Small intestine (tissue), 16 donors: ENCODE results near the gene NYAP2. TPM values are rescaled to one million over a fixed set of nuclear protein-coding genes. Genes with fewer than 3 reads are reported as not detected.

Source experiments
- DNase-seq, 2 donors: peaks; one replicate each; pipeline versions ENCODE4 v3.0.0 to v3.0.0-alpha.2; 2013
- FAIRE-seq: peaks from 2 replicates; lab custom pipeline; 2012; peaks lifted over from hg19 to GRCh38; lab: Jason Lieb, UNC
- H3K27ac ChIP-seq, 3 donors: one replicate each; pipeline ENCODE4 v1.5.1; 2013; ENCODE audit warnings: low read length in 2 of 3, mild to moderate bottlenecking in 2 of 3, control low read depth in 1 of 3, inconsistent platforms in 1 of 3, low read depth in 1 of 3, moderate library complexity in 1 of 3
- H3K27me3 ChIP-seq, 3 donors: one replicate each; pipeline ENCODE4 v1.6.1; 2013; ENCODE audit warnings: low read length in 3 of 3, inconsistent platforms in 1 of 3; ENCODE audit not compliant: control insufficient read depth in 3 of 3, insufficient read depth in 3 of 3
- H3K36me3 ChIP-seq, 3 donors: one replicate each; pipeline ENCODE4 v1.6.1; 2013; ENCODE audit warnings: low read length in 3 of 3, inconsistent platforms in 1 of 3, low read depth in 1 of 3, mild to moderate bottlenecking in 1 of 3, moderate library complexity in 1 of 3; ENCODE audit not compliant: control insufficient read depth in 3 of 3, insufficient read depth in 2 of 3
- H3K4me1 ChIP-seq, 3 donors: one replicate each; pipeline ENCODE4 v1.6.1; 2013; ENCODE audit warnings: low read length in 2 of 3, inconsistent platforms in 1 of 3, low read depth in 1 of 3, mild to moderate bottlenecking in 1 of 3, moderate library complexity in 1 of 3; ENCODE audit not compliant: control insufficient read depth in 3 of 3, insufficient read depth in 2 of 3
- H3K4me3 ChIP-seq, 3 donors: one replicate each; pipeline ENCODE4 v1.5.1; 2013; ENCODE audit warnings: low read length in 3 of 3, control low read depth in 1 of 3, inconsistent platforms in 1 of 3, low read depth in 1 of 3, mild to moderate bottlenecking in 1 of 3, moderate library complexity in 1 of 3
- H3K9me3 ChIP-seq, 2 donors: one replicate each; pipeline ENCODE4 v1.6.1; 2013; ENCODE audit warnings: low read depth in 1 of 2, low read length in 1 of 2; ENCODE audit not compliant: control insufficient read depth in 2 of 2, insufficient read depth in 1 of 2
- WGBS, 3 donors: extraction: QIAGEN DNeasy Blood & Tissue Kit; methylation state at CpG; one replicate each; pipeline ENCODE4 v1.1.7; 2013; 5-methylcytosine and 5-hydroxymethylcytosine counted together
- long read RNA-seq, 10 donors: transcript quantifications; one replicate each; lab custom pipeline, GENCODE V29; 2026
- polyA plus RNA-seq, 4 donors: library from polyadenylated mRNA; stranded (reverse) in 3 of 4; unstranded in 1 of 4; fragments of 200-250 nt in 3 of 4; fragments of 120-200 nt in 1 of 4; gene quantifications; one replicate each; pipeline versions ENCODE4 v1.2.1 to v1.2.3, GENCODE V29; 2013
- donor health status: healthy with polysubstance abuse.
- donor health status: control.
- donor health status: control.
- donor health status: Bipolar disorder and iron deficiency.
- donor health status: healthy.

Gene NYAP2
- polyA plus RNA-seq = under 1 TPM in 2 of 4 donors, not detected in 2; 0.07 to 0.12 TPM
- long read RNA-seq, donor 1 = 0 reads
- long read RNA-seq, donor 2 = 0 reads
- long read RNA-seq, donor 3 = 0 reads
- long read RNA-seq, donor 4 = 0 reads
- long read RNA-seq, donor 5 = 0 reads
- long read RNA-seq, donor 6 = 0 reads
- long read RNA-seq, donor 7 = 0 reads
- long read RNA-seq, donor 8 = 0 reads
- long read RNA-seq, donor 9 = 0 reads
- long read RNA-seq, donor 10 = 0 reads

- no peak for FAIRE-seq
- 29 to 58% (median 32%) methylated on average over 5 of the region's 5 CpGs for WGBS, 3 donors
- peak within 1 kb of the TSS in 1 of 3 donors; percentile 37 for H3K27ac ChIP-seq
These were observed at the start of gene NYAP2 for GRCh38 chr2:225399504-225399903. TSS of gene NYAP2 (plus strand) at chr2:225399710. CDS start at chr2:225408881, 9,171 bp downstream.

GRCh38 chr2:225353579-225354085, 45.9 kb upstream of the NYAP2 start:
- DNase-seq (no peak), FAIRE-seq (no peak)
- 85 to 94% (median 92%) methylated on average over 1 of the region's 1 CpG for WGBS, 3 donors
- H3K4me1 ChIP-seq = no peaks in the 10 kb centered on the region
- no peaks in the 10 kb centered on the region for H3K9me3 ChIP-seq
- H3K27me3 ChIP-seq = peaks cover 0 to 3% (median 0%) of the 10 kb centered on the region in 3 donors
- H3K27ac ChIP-seq = no peak overlapping the region
- no peaks in the 10 kb centered on the region for H3K36me3 ChIP-seq
- H3K4me3 ChIP-seq = no peak overlapping the region

More at GRCh38 chr2:225399504-225399903, at the start of gene NYAP2:
- no peaks in the 10 kb centered on the region for H3K9me3 ChIP-seq
- H3K36me3 ChIP-seq = no peaks in the 10 kb centered on the region
- H3K4me3 ChIP-seq = peak within 1 kb of the TSS in 1 of 3 donors; percentile 12
- H3K4me1 ChIP-seq = no peaks in the 10 kb centered on the region
- H3K27me3 ChIP-seq = no peaks in the 10 kb centered on the region
- DNase-seq = peak in 1 of 2 donors; percentile 7

- DNase-seq (no peak), FAIRE-seq (no peak)
- Histone ChIP-seq H3K27ac (no peak overlapping the region), H3K4me1 (no peaks in the 10 kb centered on the region), H3K27me3 (peaks cover 0 to 3% (median 0%) of the 10 kb centered on the region in 3 donors), H3K4me3 (no peak overlapping the region), H3K36me3 (no peaks in the 10 kb centered on the region), H3K9me3 (no peaks in the 10 kb centered on the region)
- WGBS, 3 donors = 3 to 10% (median 6%) methylated on average over 3 of the region's 3 CpGs
These were observed 45.2 kb upstream of the NYAP2 start for GRCh38 chr2:225354281-225354774.

- H3K27me3 ChIP-seq = peaks cover 0 to 3% (median 0%) of the 10 kb centered on the region in 3 donors
- H3K27ac ChIP-seq = no peak overlapping the region
- H3K4me3 ChIP-seq = no peak overlapping the region
- 69 to 83% (median 77%) methylated on average over 3 of the region's 3 CpGs for WGBS, 3 donors
- no peaks in the 10 kb centered on the region for H3K4me1 ChIP-seq
- DNase-seq (no peak), FAIRE-seq (no peak)
- H3K9me3 ChIP-seq = no peaks in the 10 kb centered on the region
- H3K36me3 ChIP-seq = no peaks in the 10 kb centered on the region
These were observed 43.7 kb upstream of the NYAP2 start for GRCh38 chr2:225355788-225356187.

- Histone ChIP-seq H3K9me3 (no peaks in the 10 kb centered on the region), H3K4me3 (no peak overlapping the region), H3K27ac (no peak overlapping the region), H3K36me3 (no peaks in the 10 kb centered on the region), H3K27me3 (no peaks in the 10 kb centered on the region), H3K4me1 (no peaks in the 10 kb centered on the region)
- FAIRE-seq (no peak), DNase-seq (no peak)
These were observed 32.8 kb upstream of the NYAP2 start for GRCh38 chr2:225366731-225367130.

GRCh38 chr2:225367482-225367881, 32.0 kb upstream of the NYAP2 start:
- Histone ChIP-seq H3K36me3 (no peaks in the 10 kb centered on the region), H3K27me3 (no peaks in the 10 kb centered on the region), H3K4me3 (no peak overlapping the region), H3K4me1 (no peaks in the 10 kb centered on the region), H3K9me3 (no peaks in the 10 kb centered on the region), H3K27ac (no peak overlapping the region)
- DNase-seq (no peak), FAIRE-seq (no peak)
- WGBS, 3 donors = 34 to 43% (median 35%) methylated on average over 1 of the region's 1 CpG

GRCh38 chr2:225378984-225379383, 20.5 kb upstream of the NYAP2 start:
- no peak for DNase-seq
- Histone ChIP-seq H3K4me3 (no peak overlapping the region), H3K27me3 (no peaks in the 10 kb centered on the region), H3K9me3 (no peaks in the 10 kb centered on the region), H3K4me1 (no peaks in the 10 kb centered on the region), H3K27ac (no peak overlapping the region), H3K36me3 (no peaks in the 10 kb centered on the region)
- no peak for FAIRE-seq
- 61 to 68% (median 63%) methylated on average over 3 of the region's 3 CpGs for WGBS, 3 donors

- Histone ChIP-seq H3K27ac (no peak overlapping the region), H3K36me3 (no peaks in the 10 kb centered on the region), H3K27me3 (no peaks in the 10 kb centered on the region), H3K4me3 (no peak overlapping the region), H3K4me1 (no peaks in the 10 kb centered on the region), H3K9me3 (no peaks in the 10 kb centered on the region)
- no peak for DNase-seq
- WGBS, 3 donors = 80 to 93% (median 81%) methylated on average over 6 of the region's 6 CpGs
- FAIRE-seq = no peak
These were observed 19.7 kb upstream of the NYAP2 start for GRCh38 chr2:225379856-225380255.
